ENCODE results near the gene BACH2.
A peak's percentile ranks its signal among the peaks of the same experiment; 100 is the strongest.

BACH2 gene

GRCh38 chr6:90227213-90227612 is 69.4 kb downstream of the BACH2 start:
- no peak overlapping the region for H3K4me3 ChIP-seq (ENCODE audit: control insufficient read depth, low read depth, low read length)
- TF ChIP-seq CTCF (conservative IDR thresholded peaks at IDR 0.05; ENCODE audit: control insufficient read depth, insufficient read depth, low read depth, low read length), result no peak

GRCh38 chr6:90226257-90226656 is 70.4 kb downstream of the BACH2 start:
- H3K4me3 ChIP-seq (ENCODE audit: control insufficient read depth, low read depth, low read length), result no peak overlapping the region
- DNase-seq (ENCODE audit: low read depth), result peak; percentile 70
- TF ChIP-seq CTCF (conservative IDR thresholded peaks at IDR 0.05; ENCODE audit: control insufficient read depth, insufficient read depth, low read depth, low read length), result no peak

More at GRCh38 chr6:90227213-90227612, 69.4 kb downstream of the BACH2 start:
- no peak for DNase-seq (ENCODE audit: low read depth)

GRCh38 chr6:90224196-90224595 is 72.4 kb downstream of the BACH2 start:
- TF ChIP-seq CTCF (conservative IDR thresholded peaks at IDR 0.05; ENCODE audit: control insufficient read depth, insufficient read depth, low read depth, low read length), result no peak
- DNase-seq (ENCODE audit: low read depth), result no peak

GRCh38 chr6:90222724-90223198 is 73.9 kb downstream of the BACH2 start:
- TF ChIP-seq CTCF (conservative IDR thresholded peaks at IDR 0.05; ENCODE audit: control insufficient read depth, insufficient read depth, low read depth, low read length), result no peak
- H3K4me3 ChIP-seq (ENCODE audit: control insufficient read depth, low read depth, low read length), result no peak overlapping the region
- peak; percentile 81 for DNase-seq (ENCODE audit: low read depth)

More at GRCh38 chr6:90224196-90224595, 72.4 kb downstream of the BACH2 start:
- H3K4me3 ChIP-seq (ENCODE audit: control insufficient read depth, low read depth, low read length), result no peak overlapping the region

GRCh38 chr6:90222008-90222407 is 74.6 kb downstream of the BACH2 start:
- DNase-seq (ENCODE audit: low read depth), result no peak
- no peak for TF ChIP-seq CTCF (conservative IDR thresholded peaks at IDR 0.05; ENCODE audit: control insufficient read depth, insufficient read depth, low read depth, low read length)

GRCh38 chr6:90221403-90221802 is 75.2 kb downstream of the BACH2 start:
- no peak overlapping the region for H3K4me3 ChIP-seq (ENCODE audit: control insufficient read depth, low read depth, low read length)
- no peak for TF ChIP-seq CTCF (conservative IDR thresholded peaks at IDR 0.05; ENCODE audit: control insufficient read depth, insufficient read depth, low read depth, low read length)
- no peak for DNase-seq (ENCODE audit: low read depth)

More at GRCh38 chr6:90222008-90222407, 74.6 kb downstream of the BACH2 start:
- H3K4me3 ChIP-seq (ENCODE audit: control insufficient read depth, low read depth, low read length), result no peak overlapping the region

GRCh38 chr6:90220273-90220672 is 76.4 kb downstream of the BACH2 start:
- no peak overlapping the region for H3K4me3 ChIP-seq (ENCODE audit: control insufficient read depth, low read depth, low read length)
- DNase-seq (ENCODE audit: low read depth), result no peak
- TF ChIP-seq CTCF (conservative IDR thresholded peaks at IDR 0.05; ENCODE audit: control insufficient read depth, insufficient read depth, low read depth, low read length), result no peak
